ENCODE results near the gene ATP2C2. TPM values are rescaled to one million over a fixed set of nuclear protein-coding genes. Genes with fewer than 3 reads are reported as not detected.
A peak's percentile ranks its signal among the peaks of the same experiment; 100 is the strongest.

ATP2C2 gene
- total RNA-seq, 1 donor from 2014 or later, result not detected

DNA sequence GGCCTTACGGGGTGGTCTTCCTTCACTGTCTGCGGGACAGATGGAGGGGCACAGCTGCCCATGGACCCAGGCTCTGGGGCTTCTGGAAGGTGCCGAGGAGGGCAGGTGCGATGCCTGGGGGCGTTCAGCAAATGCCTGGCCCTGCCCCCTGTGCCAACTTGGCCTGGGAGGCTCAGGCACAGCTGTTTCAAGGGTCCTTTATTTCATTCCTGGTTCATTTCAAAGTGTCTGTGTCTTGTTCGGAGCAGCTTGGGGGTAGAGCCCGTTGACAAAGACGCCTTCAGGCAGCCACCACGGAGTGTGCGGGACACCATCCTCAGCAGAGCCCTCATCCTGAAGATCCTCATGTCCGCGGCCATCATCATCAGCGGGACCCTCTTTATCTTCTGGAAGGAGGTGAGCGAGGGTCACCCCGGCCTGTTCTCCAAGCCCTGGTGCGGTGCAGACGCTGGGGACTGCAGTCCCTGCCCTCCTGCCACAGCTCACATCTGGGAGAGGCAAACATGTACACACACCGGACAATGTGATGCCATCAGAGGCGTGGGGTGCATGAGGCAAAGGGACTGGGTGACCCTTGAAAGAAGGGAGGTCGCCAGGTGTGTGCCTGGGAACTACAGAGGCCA is 92.2 kb downstream of the ATP2C2 start:
- H3K4me3 Mint-ChIP-seq (ENCODE audit: unreplicated experiment), result no peak overlapping the region
- TF ChIP-seq, protein P1, sequence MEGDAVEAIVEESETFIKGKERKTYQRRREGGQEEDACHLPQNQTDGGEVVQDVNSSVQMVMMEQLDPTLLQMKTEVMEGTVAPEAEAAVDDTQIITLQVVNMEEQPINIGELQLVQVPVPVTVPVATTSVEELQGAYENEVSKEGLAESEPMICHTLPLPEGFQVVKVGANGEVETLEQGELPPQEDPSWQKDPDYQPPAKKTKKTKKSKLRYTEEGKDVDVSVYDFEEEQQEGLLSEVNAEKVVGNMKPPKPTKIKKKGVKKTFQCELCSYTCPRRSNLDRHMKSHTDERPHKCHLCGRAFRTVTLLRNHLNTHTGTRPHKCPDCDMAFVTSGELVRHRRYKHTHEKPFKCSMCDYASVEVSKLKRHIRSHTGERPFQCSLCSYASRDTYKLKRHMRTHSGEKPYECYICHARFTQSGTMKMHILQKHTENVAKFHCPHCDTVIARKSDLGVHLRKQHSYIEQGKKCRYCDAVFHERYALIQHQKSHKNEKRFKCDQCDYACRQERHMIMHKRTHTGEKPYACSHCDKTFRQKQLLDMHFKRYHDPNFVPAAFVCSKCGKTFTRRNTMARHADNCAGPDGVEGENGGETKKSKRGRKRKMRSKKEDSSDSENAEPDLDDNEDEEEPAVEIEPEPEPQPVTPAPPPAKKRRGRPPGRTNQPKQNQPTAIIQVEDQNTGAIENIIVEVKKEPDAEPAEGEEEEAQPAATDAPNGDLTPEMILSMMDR (IDR thresholded peaks at IDR 0.05), result no peak
- peaks cover 13% of the 10 kb centered on the region for H3K36me3 Mint-ChIP-seq (ENCODE audit: low read depth)
- H3K9me3 Mint-ChIP-seq (ENCODE audit: low read depth), result no peaks in the 10 kb centered on the region
- DNase-seq (ENCODE audit: low spot score), result peak; percentile 81
- H3K27ac Mint-ChIP-seq (ENCODE audit: unreplicated experiment), result no peak overlapping the region
- no peaks in the 10 kb centered on the region for H3K27me3 Mint-ChIP-seq (ENCODE audit: low read depth)
- no peaks in the 10 kb centered on the region for H3K4me1 Mint-ChIP-seq (ENCODE audit: low read depth)

DNA sequence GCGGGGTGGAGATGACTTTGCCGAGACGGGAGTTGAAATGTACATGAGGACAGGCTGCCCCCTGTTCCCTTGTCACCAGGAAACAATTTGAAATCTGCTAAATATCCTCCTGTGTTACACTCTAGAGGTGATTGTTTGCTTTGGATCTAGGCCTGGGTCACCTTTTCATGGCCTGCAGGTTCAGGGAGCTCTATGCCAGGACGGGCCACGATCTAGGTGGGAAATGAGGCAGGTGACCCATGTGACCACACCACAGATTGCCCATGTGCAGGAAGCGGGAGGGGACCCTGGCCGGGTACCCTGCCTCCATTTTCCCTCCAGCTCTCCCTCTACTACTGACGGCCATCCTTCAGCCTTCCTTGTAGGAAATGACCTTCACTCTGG is 92.7 kb downstream of the ATP2C2 start:
- Mint-ChIP-seq H3K27me3 (ENCODE audit: low read depth) (no peaks in the 10 kb centered on the region), H3K4me3 (ENCODE audit: unreplicated experiment) (no peak overlapping the region), H3K36me3 (ENCODE audit: low read depth) (peaks cover 15% of the 10 kb centered on the region), H3K4me1 (ENCODE audit: low read depth) (no peaks in the 10 kb centered on the region), H3K27ac (ENCODE audit: unreplicated experiment) (no peak overlapping the region), H3K9me3 (ENCODE audit: low read depth) (no peaks in the 10 kb centered on the region)
- peak; percentile 57 for DNase-seq (ENCODE audit: low spot score)
- TF ChIP-seq, protein P1 (IDR thresholded peaks at IDR 0.05), result no peak

DNA sequence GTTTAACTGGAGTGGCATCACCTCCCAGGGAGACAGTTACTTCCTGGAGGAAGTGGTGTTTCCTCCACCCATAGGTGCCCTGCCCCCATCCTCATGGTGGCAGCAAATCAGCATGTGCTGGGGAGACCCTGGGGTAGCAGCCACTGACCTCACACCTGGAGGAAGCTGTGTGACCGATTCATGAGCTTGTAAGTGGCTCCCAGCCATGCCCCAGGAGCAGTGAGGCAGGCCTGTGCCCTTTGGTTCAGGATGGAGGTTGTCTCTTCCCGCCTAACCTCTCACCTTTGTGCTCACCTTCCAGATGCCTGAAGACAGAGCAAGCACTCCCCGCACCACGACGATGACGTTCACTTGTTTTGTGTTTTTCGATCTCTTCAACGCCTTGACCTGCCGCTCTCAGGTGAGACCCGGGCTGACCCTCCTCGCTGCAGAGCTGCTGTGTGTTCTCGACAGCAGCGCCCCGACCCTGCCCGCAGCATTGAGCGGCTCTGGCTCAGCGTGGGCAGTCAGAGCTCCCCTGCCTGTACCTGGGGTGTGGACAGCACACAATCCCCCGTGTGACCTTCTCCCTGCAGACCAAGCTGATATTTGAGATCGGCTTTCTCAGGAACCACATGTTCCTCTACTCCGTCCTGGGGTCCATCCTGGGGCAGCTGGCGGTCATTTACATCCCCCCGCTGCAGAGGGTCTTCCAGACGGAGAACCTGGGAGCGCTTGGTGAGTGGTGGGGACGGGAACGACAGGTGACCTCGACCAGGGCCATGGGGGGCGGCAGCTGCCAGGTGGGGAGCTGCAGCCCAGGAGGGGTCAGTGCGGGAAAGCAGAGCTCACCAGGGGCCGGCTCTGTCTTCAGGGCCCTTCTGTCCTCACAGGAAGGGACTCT is 93.3 kb downstream of the ATP2C2 start:
- Mint-ChIP-seq H3K4me3 (ENCODE audit: unreplicated experiment) (no peak overlapping the region), H3K27ac (ENCODE audit: unreplicated experiment) (no peak overlapping the region), H3K9me3 (ENCODE audit: low read depth) (peaks cover 6% of the 10 kb centered on the region), H3K36me3 (ENCODE audit: low read depth) (peaks cover 20% of the 10 kb centered on the region), H3K4me1 (ENCODE audit: low read depth) (no peaks in the 10 kb centered on the region), H3K27me3 (ENCODE audit: low read depth) (no peaks in the 10 kb centered on the region)
- TF ChIP-seq, protein P1 (IDR thresholded peaks at IDR 0.05), result no peak
- peak; percentile 87 for DNase-seq (ENCODE audit: low spot score)

DNA sequence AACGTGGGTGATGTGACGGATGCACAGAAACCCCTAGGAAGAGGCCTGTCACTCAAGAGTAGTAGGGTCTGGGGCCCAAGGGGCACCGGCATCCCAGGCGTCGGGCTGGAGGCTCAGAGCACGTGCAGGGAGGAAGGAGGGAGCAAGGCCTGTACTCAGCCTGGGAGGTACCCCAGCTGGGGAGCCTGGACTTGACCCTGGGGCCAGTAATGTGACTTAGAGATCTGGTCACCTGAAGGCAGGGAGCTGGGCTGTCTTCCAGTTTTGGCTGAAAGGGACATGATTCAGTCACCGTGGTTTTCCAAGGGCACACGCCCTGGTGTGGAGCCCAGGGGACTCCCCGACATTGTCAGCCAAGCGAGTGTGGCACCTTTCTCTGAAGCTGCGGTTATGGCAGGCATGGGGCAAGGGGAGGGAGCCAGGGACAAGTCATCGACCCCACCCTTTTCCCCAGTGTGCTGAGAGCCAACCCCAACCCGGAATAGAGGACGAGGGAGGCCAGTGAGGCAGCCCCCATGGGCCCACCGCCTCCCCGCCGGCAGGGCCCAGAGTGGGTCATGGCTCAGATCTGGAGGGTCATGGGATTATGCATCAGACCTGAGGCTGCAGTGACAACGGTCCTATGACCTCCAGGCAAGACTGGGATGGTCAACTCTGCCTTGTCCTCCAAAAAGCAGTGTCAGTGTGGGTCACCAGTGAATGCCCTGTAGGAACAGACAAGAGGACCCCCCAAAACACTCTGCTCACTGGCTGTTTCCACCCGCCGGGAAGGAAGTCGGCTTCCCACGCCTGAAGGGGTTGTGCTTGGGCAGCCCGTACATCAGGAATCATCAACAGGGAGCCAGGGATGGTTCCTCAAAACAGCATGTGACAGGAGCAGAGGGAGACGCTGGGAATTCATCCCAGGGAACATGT is 94.2 kb downstream of the ATP2C2 start:
- TF ChIP-seq, protein P1 (IDR thresholded peaks at IDR 0.05), result no peak
- H3K4me3 Mint-ChIP-seq (ENCODE audit: unreplicated experiment), result no peak overlapping the region
- DNase-seq (ENCODE audit: low spot score), result peak; percentile 62
- no peaks in the 10 kb centered on the region for H3K4me1 Mint-ChIP-seq (ENCODE audit: low read depth)
- no peak overlapping the region for H3K27ac Mint-ChIP-seq (ENCODE audit: unreplicated experiment)
- no peaks in the 10 kb centered on the region for H3K27me3 Mint-ChIP-seq (ENCODE audit: low read depth)
- H3K36me3 Mint-ChIP-seq (ENCODE audit: low read depth), result peaks cover 28% of the 10 kb centered on the region
- H3K9me3 Mint-ChIP-seq (ENCODE audit: low read depth), result peaks cover 13% of the 10 kb centered on the region

DNA sequence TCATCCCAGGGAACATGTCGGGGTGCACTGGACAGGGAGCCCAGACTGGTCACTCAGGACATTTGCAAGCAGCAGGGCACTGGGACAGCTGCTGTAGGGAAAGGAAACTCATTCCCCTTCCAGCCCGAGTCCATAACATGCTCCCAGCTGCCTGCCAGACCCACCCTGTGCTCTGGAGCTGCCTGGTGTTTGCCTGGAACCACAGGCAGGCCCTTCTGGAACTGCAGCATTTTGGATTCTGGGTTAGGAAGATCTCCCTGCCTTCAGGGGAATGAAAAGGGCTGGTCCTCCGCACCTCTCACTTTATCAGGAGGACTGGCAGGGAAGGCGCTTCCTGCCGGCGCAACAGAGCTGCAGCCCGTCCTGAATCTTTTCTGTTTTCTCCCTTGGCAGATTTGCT is 94.9 kb downstream of the ATP2C2 start:
- Mint-ChIP-seq H3K9me3 (ENCODE audit: low read depth) (peaks cover 17% of the 10 kb centered on the region), H3K27ac (ENCODE audit: unreplicated experiment) (no peak overlapping the region), H3K36me3 (ENCODE audit: low read depth) (peaks cover 32% of the 10 kb centered on the region), H3K4me3 (ENCODE audit: unreplicated experiment) (no peak overlapping the region), H3K27me3 (ENCODE audit: low read depth) (no peaks in the 10 kb centered on the region), H3K4me1 (ENCODE audit: low read depth) (no peaks in the 10 kb centered on the region)
- TF ChIP-seq, protein P1 (IDR thresholded peaks at IDR 0.05), result no peak
- peak; percentile 29 for DNase-seq (ENCODE audit: low spot score)
